CD1c-positive myeloid dendritic cell (primary cell): Measurements from ENCODE around the gene LAIR1.

Experiments
- DNase-seq: peaks from one replicate; pipeline ENCODE4 v3.0.0-alpha.2; 2016; ENCODE audit errors: extremely low spot score

The LAIR1 gene

GRCh38 chr19:54364775-54365257 is at the start of gene LAIR1:
TSS of gene LAIR1 (minus strand) at chr19:54364931. CDS start at chr19:54364804, 127 bp downstream.
- DNase-seq = peak; percentile 85

- DNase-seq = no peak
Measured at GRCh38 chr19:54414156-54414555, 49.4 kb upstream of the LAIR1 start.

DNA sequence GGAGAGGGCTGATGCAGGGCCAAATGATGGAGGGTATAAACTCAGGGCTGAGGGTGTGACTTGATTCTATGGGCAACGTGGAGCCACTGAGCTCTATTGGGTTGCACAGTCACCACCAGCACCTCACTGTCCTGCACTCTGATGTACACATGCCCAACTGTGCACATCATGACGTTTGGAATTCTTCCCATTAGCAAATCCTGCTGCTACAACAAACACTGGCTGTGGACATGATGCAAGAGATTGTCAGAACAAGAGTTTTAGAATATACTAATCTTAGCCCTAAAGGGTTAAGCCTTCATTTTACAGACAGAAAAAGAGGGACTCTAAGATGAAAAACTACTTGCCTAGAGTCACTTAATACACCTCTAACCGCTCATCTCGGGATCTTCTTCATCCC is 48.1 kb upstream of the LAIR1 start:
- no peak for DNase-seq

GRCh38 chr19:54411033-54411432 is 46.3 kb upstream of the LAIR1 start:
- no peak for DNase-seq

GRCh38 chr19:54408456-54409026 is 43.8 kb upstream of the LAIR1 start:
- no peak for DNase-seq

DNA sequence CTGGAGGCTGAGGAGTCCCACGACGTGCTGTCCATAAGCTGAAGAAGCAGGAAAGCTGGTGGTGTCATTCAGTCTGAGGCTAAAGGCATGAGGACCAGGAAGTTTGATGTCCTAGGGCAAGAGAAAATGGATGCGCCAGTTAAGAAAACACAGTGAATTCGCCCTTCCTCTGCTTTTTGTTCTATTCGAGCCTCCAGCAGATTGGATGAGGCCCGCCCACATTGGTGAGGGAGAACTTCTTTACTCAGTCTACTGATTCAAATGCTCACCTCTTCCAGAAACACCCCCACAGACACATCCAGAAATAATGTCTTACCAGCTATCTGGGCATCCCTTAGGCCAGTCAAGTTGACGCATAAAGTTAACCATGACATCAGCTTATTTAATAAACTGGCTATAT is 43.0 kb upstream of the LAIR1 start:
- DNase-seq = no peak

- DNase-seq = no peak
Measured at GRCh38 chr19:54405628-54406027, 40.9 kb upstream of the LAIR1 start.

DNA sequence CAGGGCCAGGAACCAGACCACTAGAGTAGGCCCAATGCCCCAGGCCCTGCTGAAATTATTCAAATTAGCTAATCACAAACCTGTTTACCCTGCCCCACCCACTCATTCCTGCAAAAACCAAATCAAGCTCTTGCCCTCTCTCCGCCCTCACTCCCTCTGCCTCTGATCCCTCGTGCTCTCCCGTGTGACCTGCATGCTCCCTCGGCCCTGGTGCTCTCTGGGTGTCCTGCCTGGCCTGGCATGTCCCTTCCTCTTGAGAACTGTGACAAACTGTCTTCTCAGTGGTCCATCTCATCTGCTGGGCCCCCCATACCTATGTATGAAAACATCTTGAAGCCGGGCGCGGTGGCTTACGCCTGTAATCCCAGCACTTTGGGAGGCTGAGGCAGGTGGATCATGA is 38.3 kb upstream of the LAIR1 start:
- no peak for DNase-seq

DNA sequence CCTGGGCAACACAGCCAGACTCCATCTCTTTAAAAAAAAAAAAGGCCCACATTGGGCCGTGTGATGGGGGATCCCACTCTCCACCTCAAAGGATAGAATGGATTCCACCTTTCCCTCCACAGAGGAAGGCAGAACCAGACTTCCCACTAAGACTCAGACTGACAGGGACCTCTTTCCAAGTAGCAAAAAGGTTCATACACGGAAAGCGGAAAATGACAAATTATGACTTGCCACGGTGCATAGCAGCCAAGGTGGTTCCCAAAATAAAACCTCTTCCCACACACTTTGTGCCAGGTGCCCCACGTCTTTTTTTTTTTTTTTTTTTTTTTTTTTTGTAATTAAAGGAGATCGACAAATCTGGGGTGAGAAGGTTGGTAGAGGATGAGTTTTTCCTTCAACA is 36.2 kb upstream of the LAIR1 start:
- no peak for DNase-seq

- DNase-seq = no peak
Measured at GRCh38 chr19:54399189-54399588, 34.5 kb upstream of the LAIR1 start.

DNA sequence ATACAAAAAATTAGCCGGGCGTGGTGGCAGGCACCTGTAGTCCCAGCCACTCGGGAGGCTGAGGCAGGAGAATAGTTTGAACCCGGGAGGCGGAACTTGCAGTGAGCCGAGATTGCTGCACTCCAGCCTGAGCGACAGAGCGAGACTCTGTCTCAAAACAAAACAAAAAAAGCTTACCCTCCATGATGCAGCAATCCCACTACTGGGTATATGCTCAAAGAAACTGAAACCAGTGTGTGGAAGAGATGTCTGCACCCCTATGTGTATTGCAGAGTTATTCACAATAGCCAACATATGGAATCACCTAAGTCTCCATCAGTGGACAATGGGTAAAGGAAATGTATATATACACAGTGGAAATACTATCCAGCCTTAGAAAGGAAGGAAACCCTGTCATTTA is 31.0 kb upstream of the LAIR1 start:
- DNase-seq = no peak

DNA sequence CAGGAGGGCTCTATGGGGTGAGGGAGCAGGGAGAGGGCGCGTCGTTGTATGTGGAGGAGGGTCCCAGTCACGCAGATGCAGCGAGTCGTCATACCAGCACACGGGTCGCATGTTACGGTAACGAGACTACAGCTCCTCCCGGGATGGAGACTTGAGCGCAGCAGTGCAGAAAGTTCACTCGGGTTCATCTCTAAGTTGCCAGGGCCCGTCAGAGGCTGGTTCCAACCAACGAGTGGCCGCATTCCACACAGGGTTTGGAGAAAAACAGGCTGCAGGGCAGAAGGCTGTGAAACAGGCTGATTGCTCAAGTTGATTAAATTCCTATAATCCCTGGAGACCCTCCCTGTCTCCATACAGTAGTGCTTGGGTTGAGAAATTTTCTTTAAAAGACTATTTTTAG is 28.6 kb upstream of the LAIR1 start:
- DNase-seq = no peak

- no peak for DNase-seq
Measured at GRCh38 chr19:54392105-54392504, 27.4 kb upstream of the LAIR1 start.

GRCh38 chr19:54391589-54392061 is 26.9 kb upstream of the LAIR1 start:
- DNase-seq = no peak

GRCh38 chr19:54390942-54391577 is 26.3 kb upstream of the LAIR1 start:
- peak; percentile 73 for DNase-seq

DNA sequence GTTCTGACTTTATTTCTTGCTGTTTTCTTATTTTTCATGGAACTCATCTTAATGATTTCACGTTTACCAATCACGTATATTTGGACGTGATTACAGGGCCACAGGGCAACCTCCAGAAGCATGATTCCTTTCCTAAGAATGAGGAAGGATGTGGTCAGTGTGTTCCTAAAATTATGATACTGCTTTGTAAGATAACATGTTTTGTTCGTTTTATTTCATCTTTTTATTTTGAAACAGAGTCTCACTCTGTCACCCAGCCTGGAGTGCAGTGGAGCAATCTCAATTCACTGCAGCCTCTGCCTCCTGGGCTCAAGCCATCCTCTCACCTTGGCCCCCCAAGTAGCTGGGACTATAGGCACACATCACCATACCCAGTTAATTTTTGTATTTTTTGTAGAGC is 24.8 kb upstream of the LAIR1 start:
- peak; percentile 84 for DNase-seq

- DNase-seq = peak; percentile 8
Measured at GRCh38 chr19:54388802-54389139, 24.0 kb upstream of the LAIR1 start.

DNA sequence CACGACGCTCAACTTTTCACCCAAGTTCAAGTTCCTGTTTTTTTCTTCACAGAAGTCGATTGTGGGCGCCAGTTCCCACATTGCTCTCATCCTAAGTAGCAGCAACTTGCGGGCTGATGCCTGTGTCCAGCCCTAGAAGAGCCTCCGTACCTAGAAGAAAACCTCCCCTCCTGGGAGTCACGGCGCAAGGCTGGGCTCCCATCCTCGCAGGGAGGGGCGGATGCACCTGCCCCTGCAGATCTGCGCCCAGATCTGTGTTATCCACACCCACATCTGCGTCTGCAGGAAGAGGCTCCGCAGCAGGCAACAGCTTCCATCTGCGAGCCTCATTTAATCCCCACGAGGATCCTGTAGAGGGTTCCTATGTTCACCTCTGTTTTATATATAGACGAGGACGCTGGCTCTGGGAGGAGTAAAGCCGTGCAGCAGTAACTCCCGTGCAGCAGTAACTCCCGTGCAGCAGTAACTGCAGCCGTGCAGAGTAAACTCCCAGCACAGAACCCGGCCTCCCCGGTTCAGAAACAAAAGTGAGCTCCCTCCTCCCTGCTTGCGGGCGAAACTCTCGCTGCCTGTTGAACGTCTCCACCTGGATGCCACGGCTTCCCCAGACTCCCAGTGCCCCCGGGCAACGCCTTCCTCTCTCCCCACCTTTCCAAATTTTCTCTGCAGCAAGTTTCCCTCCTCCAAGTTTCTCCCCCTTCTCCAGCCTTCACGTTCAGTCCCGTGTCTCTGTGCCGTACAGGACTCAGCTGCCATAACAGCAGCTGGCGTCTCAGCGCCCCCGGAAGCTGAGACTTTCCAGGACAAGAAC is 23.5 kb upstream of the LAIR1 start:
- peak; percentile 83 for DNase-seq

DNA sequence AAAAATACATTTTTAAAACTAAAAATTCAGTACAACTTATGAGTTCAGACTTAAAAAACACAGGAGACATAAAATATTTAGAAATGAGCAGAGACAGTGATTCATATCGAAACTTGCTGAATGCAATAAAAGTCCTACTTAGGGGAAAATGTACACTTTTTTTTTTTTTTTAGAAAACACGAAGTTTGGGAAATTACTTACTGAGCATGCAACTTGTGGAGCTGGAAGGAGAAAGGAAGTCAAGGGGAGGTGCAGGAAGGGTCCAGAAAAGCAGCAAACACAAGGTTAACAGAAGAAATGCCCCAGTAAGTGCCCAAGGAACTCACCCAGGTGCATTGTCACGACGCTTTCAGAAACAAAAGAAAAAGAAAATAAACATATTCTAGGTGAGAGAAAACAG is 18.6 kb upstream of the LAIR1 start:
- peak; percentile 88 for DNase-seq

DNA sequence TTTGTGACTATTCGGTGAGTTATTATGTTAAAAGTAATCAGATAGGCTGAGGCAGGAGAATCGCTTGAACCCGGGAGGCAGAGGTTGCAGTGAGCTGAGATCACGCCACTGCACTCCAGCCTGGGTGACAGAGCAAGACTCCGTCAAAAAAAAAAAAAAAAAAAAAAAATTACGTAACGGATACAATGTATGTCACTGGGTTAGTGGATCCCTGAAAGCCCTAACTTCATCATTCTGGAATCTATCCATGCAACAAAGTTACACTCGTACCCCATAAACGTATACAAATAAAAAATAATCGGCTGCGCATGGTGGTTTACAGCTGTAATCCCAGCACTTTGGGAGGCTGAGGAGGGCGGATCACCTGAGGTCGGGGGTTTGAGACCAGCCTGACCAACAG is 17.3 kb upstream of the LAIR1 start:
- peak; percentile 40 for DNase-seq

DNA sequence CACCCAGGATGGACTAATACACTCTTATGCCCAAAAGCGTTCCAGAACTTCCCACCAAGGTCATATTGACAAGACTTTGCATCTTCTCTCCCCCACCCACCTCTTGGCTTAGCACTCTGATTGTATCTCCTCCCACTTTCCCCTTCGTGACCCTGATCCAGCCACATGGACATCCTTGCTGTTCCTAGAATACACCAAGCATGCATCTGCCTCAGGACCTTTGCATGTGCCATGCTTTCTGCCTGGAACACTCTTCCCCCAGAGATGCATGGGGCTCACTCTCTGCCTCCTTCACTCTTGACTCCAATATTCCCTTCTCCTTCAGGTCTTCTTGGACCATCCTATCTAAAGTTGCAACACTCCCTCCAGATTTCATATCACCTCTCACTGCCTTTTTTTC is 16.2 kb upstream of the LAIR1 start:
- no peak for DNase-seq

DNA sequence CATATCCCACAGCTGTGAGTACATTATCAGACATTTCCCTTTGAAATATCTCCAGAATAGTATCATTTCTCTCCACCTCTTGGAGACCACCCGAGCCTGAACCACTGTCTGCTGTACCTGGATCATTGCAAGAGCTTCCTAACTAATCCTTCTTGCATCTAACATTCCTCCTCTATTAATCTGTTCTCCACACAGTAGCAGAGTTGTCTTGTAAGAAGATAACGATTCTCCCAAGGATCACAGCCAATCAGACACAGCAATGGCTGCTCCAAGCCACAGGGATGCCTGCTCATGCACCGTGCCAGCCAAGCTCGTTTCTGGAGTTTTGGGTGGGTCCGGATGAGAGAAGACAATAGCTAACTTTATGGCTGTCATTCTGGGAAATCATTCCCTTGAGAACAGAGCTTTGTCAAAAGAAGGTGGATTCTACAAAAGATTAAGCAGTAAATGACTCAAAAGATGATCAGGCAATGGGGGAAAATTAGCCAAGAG is 14.5 kb upstream of the LAIR1 start:
- DNase-seq = no peak
